BJ (cell line): ENCODE data around the gene HIGD2A. TPM values are rescaled to one million over a fixed set of nuclear protein-coding genes. Genes with fewer than 3 reads are reported as not detected.

Source experiments
- CTCF ChIA-PET: fragments of 350-600 bp; formaldehyde crosslinking; extraction: SDS; loops from one replicate; lab custom pipeline; 2021; ENCODE audit warnings: antibody characterized with exemption, inconsistent platforms; lab: Yijun Ruan, JAX
- POLR2A ChIA-PET: fragments of 300-600 bp; sonication (Branson Sonifier 250); formaldehyde crosslinking; extraction: SDS; loops from one replicate; lab custom pipeline; 2021; ENCODE audit warnings: antibody characterized with exemption; lab: Charles Lee
- DNase-seq: peaks from one replicate; pipeline ENCODE4 v3.0.0-alpha.2; 2011; ENCODE audit warnings: low read depth
- H3K27me3 ChIP-seq: 2 replicates; pipeline ENCODE4 v1.6.0; 2011; ENCODE audit warnings: low read length; ENCODE audit not compliant: control insufficient read depth, insufficient read depth
- H3K36me3 ChIP-seq: 2 replicates; pipeline ENCODE4 v1.5.1; 2011; ENCODE audit warnings: low read length; ENCODE audit not compliant: control insufficient read depth, insufficient read depth
- H3K4me3 ChIP-seq: 2 replicates; pipeline ENCODE4 v1.5.1; 2011; ENCODE audit warnings: low read depth, mild to moderate bottlenecking, control low read depth, low read length
- polyA plus RNA-seq: library from polyadenylated mRNA; depleted of rRNA; stranded (reverse); fragments of >200 nt; gene quantifications from 2 replicates; pipeline ENCODE4 v1.2.3, GENCODE V29; 2011; rRNA removed
- small RNA-seq: library from RNA; depleted of rRNA; stranded (forward); fragments of <200 nt; gene quantifications from one replicate; pipeline ENCODE3, GENCODE V24; 2012; ENCODE audit warnings: low replicate concordance, low read depth; ENCODE audit not compliant: insufficient read length
- TF ChIP-seq, protein P1 (sequence below): IDR thresholded peaks from 2 replicates; pipeline ENCODE4 v1.5.1; 2011; ENCODE audit warnings: low read depth, mild to moderate bottlenecking, control low read depth, inconsistent platforms, low read length, moderate library complexity; ENCODE audit not compliant: insufficient read depth

HIGD2A gene
- polyA plus RNA-seq, 1 experiment = 118 TPM

DNA sequence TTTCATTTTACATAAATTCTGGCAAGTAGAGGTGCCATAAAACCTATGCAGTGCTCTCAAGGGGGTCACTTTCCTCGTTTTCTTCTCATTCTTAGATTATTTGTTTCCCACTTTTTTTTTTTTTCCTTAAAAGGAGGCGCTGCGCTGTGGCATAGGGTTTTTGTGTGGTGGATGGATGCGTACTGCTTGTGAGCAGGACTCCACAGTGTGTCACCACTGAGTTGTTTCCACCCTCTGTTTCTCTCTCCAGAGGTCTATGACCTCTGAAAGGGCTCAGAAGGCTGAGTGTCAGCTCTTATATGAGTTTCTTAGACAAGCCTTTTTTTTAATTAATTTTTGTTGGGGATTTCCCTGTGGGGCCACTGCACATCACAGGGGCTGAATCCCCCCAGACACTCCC, 41.4 kb downstream of the HIGD2A start:
- no peaks in the 10 kb centered on the region for H3K36me3 ChIP-seq
- TF ChIP-seq, protein P1, sequence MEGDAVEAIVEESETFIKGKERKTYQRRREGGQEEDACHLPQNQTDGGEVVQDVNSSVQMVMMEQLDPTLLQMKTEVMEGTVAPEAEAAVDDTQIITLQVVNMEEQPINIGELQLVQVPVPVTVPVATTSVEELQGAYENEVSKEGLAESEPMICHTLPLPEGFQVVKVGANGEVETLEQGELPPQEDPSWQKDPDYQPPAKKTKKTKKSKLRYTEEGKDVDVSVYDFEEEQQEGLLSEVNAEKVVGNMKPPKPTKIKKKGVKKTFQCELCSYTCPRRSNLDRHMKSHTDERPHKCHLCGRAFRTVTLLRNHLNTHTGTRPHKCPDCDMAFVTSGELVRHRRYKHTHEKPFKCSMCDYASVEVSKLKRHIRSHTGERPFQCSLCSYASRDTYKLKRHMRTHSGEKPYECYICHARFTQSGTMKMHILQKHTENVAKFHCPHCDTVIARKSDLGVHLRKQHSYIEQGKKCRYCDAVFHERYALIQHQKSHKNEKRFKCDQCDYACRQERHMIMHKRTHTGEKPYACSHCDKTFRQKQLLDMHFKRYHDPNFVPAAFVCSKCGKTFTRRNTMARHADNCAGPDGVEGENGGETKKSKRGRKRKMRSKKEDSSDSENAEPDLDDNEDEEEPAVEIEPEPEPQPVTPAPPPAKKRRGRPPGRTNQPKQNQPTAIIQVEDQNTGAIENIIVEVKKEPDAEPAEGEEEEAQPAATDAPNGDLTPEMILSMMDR = no peak
- POLR2A ChIA-PET = no interaction called here
- CTCF ChIA-PET = interaction anchor here (0.8 to 1.6 kb wide), 4 partner anchors 9 to 113 kb away, joined by 3 to 5 read pairs (median 3); no protein-coding TSS in a partner anchor
- H3K4me3 ChIP-seq = no peak overlapping the region
- DNase-seq = no peak
- peaks cover 3% of the 10 kb centered on the region; the same call in 1 of the 2 replicates for H3K27me3 ChIP-seq

DNA sequence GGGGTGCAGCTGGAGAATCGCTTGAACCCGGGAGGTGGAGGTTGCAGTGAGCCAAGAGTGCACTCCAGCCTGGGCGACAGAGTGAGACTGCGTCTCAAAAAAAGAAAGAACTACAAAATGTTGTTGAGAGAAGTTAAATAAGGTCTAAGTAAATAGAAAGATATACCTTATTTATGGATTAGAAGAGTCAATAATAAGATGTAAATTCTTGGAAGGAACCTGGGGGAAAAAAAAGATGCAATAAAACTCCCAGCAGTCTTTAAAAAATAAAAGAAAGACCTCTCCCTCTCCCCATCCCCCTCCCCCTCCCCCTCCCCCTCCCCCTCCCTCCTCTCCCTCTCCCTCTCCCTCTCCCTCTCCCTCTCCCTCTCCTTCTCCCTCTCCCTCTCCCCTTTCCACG, 44.2 kb downstream of the HIGD2A start:
- Histone ChIP-seq H3K4me3 (no peak overlapping the region), H3K27me3 (peaks cover 3% of the 10 kb centered on the region; the same call in 1 of the 2 replicates), H3K36me3 (no peaks in the 10 kb centered on the region)
- ChIA-PET POLR2A (no interaction called here), CTCF (interaction anchor here (1.0 kb wide), 1 partner anchor 15 kb away, joined by 3 read pairs; no protein-coding TSS in a partner anchor)
- TF ChIP-seq, protein P1 = no peak
- no peak for DNase-seq

DNA sequence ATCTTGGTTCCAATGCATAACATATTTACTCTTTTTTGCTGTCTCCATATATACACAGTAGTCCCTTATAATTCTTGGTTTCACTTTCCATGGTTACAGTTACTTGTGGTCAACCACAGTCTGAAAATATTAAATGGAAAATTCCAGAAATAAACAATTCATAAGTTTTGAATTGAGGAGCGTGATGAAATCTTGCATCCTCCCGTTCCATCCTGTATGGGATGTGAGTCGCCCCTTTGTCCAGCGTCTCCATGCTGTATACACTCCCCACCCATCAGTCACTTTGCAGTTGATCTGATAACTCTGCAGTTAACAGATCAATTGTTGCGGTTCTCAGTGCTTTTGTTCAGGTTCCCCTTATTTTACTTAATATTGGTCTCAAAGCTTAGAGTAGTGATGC, 48.1 kb downstream of the HIGD2A start:
- TF ChIP-seq, protein P1 = no peak
- H3K36me3 ChIP-seq = no peaks in the 10 kb centered on the region
- POLR2A ChIA-PET = no interaction called here
- CTCF ChIA-PET = interaction anchor here (1.6 kb wide), 1 partner anchor 12 kb away, joined by 12 read pairs; the partner anchor contains the start of gene FAF2
- H3K4me3 ChIP-seq = no peak overlapping the region
- no peak for DNase-seq
- peaks cover 9% of the 10 kb centered on the region; the same call in 1 of the 2 replicates for H3K27me3 ChIP-seq

DNA sequence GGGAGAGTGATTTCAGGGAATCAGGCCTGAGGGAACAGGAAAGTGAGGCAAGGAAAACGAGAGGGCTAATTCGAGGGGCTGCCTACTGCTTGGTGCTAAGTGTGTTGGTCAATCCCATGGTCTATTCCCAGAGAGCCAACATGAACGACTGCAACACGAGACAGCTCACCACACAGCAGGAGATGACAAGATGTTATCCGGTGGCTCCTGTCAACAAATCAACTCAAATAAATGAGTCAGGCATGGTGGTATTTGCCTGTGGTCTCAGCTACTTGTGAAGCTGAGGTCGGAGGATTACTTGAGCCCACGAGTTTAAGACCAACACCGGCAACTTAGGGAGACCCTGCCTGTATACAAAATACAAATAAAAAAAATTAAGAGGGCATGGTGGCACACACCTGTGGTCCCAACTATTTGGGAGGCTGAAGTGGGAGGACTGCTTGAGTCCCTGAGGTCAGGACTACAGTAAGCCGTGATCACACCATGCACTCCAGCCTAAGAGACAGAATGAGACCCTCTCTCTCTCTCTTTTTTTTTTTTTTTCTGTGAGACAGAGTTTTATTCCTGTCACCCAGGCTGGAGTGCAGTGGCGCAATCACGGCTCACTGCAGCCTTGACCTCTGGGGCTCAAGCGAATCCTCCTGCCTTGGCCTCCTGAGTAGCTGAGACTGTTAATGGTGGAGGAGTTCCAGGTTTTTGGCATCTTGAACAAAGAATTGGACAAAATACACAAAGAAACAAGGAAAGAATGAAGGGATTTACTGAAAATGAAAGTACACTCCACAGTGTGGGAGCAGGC, 50.6 kb downstream of the HIGD2A start:
- no peak for DNase-seq
- POLR2A ChIA-PET = interaction anchor here (0.5 kb wide), 1 partner anchor 99 kb away, joined by 4 read pairs; no protein-coding TSS in a partner anchor
- TF ChIP-seq, protein P1 = no peak
- Histone ChIP-seq H3K27me3 (peaks cover 8% of the 10 kb centered on the region; the same call in 1 of the 2 replicates), H3K36me3 (no peaks in the 10 kb centered on the region), H3K4me3 (no peak overlapping the region)
- CTCF ChIA-PET = interaction anchor here (0.6 to 1.3 kb wide), 2 partner anchors 8 to 9 kb away, joined by 3 to 4 read pairs; partner anchors contain the start of gene FAF2

Small RNA genes within 50 kb of the gene (small RNA-seq; reads per million reads assigned to genes)
- not detected for gene AC010297.1
- gene MIR1271 = 7.4 reads per million, percentile 71 among the genes with 10 or more reads in this experiment

Other genes with a start within 250 kb of the HIGD2A start
- gene SIMC1, start 150.3 kb upstream of the HIGD2A start, polyA plus RNA-seq = 6.6 and 8.0 TPM in 2 replicates
- gene KIAA1191, start 27.0 kb upstream of the HIGD2A start, polyA plus RNA-seq = 119 and 171 TPM in 2 replicates
- gene ARL10, start 23.3 kb upstream of the HIGD2A start, polyA plus RNA-seq = 3.2 and 4.8 TPM in 2 replicates
- gene NOP16, start 153 bp upstream of the HIGD2A start, polyA plus RNA-seq = 35.9 and 36.8 TPM in 2 replicates
- gene CLTB, start 27.8 kb downstream of the HIGD2A start, polyA plus RNA-seq = 122 and 141 TPM in 2 replicates
- gene FAF2, start 59.6 kb downstream of the HIGD2A start, polyA plus RNA-seq = 36.9 and 52.2 TPM in 2 replicates
- gene RNF44, start 148.7 kb downstream of the HIGD2A start, polyA plus RNA-seq = 3.1 and 6.0 TPM in 2 replicates
- gene CDHR2, start 160.6 kb downstream of the HIGD2A start, polyA plus RNA-seq = not detected in 2 replicates
- 1.9 and 2.4 TPM in 2 replicates for gene GPRIN1, start 221.4 kb downstream of the HIGD2A start, polyA plus RNA-seq
- not detected in 2 replicates for gene SNCB, start 241.8 kb downstream of the HIGD2A start, polyA plus RNA-seq
- gene EIF4E1B, start 241.9 kb downstream of the HIGD2A start, polyA plus RNA-seq = not detected in 2 replicates